KMS-11 (cell line): Measurements from ENCODE around the gene NAV3.

Source experiments
- H2AFZ ChIP-seq: fragments of 200-600 bp; sonication (generic); 2 replicates; pipeline ENCODE4 v1.6.1; 2016; ENCODE audit warnings: antibody characterized with exemption, mixed run types, low read depth
- H3K27ac ChIP-seq: fragments of 200-600 bp; sonication (generic); 2 replicates; pipeline ENCODE4 v1.6.1; 2016; ENCODE audit warnings: mild to moderate bottlenecking, mixed run types
- H3K27me3 ChIP-seq: fragments of 200-600 bp; sonication (generic); 2 replicates; pipeline ENCODE4 v1.6.1; 2017; ENCODE audit warnings: mild to moderate bottlenecking, low read depth, mixed run types, moderate library complexity; ENCODE audit not compliant: insufficient read depth
- H3K36me3 ChIP-seq: fragments of 200-600 bp; sonication (generic); 2 replicates; pipeline ENCODE4 v1.6.1; 2017; ENCODE audit warnings: mild to moderate bottlenecking, mixed run types; ENCODE audit not compliant: insufficient read depth
- H3K4me1 ChIP-seq: fragments of 200-600 bp; sonication (generic); 2 replicates; pipeline ENCODE4 v1.6.1; 2016; ENCODE audit warnings: mild to moderate bottlenecking, low read depth, mixed run types; ENCODE audit not compliant: poor library complexity, severe bottlenecking
- H3K4me2 ChIP-seq: fragments of 200-600 bp; sonication (generic); 2 replicates; pipeline ENCODE4 v1.7.0; 2016; ENCODE audit warnings: mild to moderate bottlenecking, mixed run types
- H3K4me3 ChIP-seq: fragments of 200-600 bp; sonication (generic); IDR thresholded peaks from 2 replicates; pipeline ENCODE4 v1.6.1; 2017; ENCODE audit warnings: low read depth, low read length, mixed read lengths; ENCODE audit not compliant: insufficient read depth
- H3K79me2 ChIP-seq: fragments of 200-600 bp; sonication (generic); 2 replicates; pipeline ENCODE4 v1.6.1; 2016; ENCODE audit warnings: low read depth, mixed run types; ENCODE audit not compliant: insufficient read depth
- H3K9ac ChIP-seq: fragments of 200-600 bp; sonication (generic); 2 replicates; pipeline ENCODE4 v1.6.1; 2016; ENCODE audit warnings: mild to moderate bottlenecking, mixed run types
- H4K20me1 ChIP-seq: fragments of 200-600 bp; sonication (generic); 2 replicates; pipeline ENCODE4 v1.6.1; 2016; ENCODE audit warnings: mild to moderate bottlenecking, mixed run types; ENCODE audit not compliant: insufficient read depth
- CTCF ChIP-seq: fragments of 200-600 bp; sonication (generic); conservative IDR thresholded peaks from 2 replicates; pipeline ENCODE4 v1.6.1; 2017; ENCODE audit warnings: low read depth, mild to moderate bottlenecking, antibody characterized with exemption, low read length, moderate library complexity, mixed read lengths

The NAV3 gene, protein sequence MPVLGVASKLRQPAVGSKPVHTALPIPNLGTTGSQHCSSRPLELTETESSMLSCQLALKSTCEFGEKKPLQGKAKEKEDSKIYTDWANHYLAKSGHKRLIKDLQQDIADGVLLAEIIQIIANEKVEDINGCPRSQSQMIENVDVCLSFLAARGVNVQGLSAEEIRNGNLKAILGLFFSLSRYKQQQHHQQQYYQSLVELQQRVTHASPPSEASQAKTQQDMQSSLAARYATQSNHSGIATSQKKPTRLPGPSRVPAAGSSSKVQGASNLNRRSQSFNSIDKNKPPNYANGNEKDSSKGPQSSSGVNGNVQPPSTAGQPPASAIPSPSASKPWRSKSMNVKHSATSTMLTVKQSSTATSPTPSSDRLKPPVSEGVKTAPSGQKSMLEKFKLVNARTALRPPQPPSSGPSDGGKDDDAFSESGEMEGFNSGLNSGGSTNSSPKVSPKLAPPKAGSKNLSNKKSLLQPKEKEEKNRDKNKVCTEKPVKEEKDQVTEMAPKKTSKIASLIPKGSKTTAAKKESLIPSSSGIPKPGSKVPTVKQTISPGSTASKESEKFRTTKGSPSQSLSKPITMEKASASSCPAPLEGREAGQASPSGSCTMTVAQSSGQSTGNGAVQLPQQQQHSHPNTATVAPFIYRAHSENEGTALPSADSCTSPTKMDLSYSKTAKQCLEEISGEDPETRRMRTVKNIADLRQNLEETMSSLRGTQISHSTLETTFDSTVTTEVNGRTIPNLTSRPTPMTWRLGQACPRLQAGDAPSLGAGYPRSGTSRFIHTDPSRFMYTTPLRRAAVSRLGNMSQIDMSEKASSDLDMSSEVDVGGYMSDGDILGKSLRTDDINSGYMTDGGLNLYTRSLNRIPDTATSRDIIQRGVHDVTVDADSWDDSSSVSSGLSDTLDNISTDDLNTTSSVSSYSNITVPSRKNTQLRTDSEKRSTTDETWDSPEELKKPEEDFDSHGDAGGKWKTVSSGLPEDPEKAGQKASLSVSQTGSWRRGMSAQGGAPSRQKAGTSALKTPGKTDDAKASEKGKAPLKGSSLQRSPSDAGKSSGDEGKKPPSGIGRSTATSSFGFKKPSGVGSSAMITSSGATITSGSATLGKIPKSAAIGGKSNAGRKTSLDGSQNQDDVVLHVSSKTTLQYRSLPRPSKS (N-terminal part only)

GRCh38 chr12:77830583-77831351 lies at the start of gene NAV3:
NAV3 (plus strand) TSS chr12:77830894; CDS start chr12:77831462, 568 bp downstream.
- H3K27me3 ChIP-seq: no peaks in the 10 kb centered on the region
- no peaks in the 10 kb centered on the region for H3K36me3 ChIP-seq
- no peak within 1 kb of the TSS for H2AFZ ChIP-seq
- H3K4me1 ChIP-seq: no peaks in the 10 kb centered on the region
- H3K79me2 ChIP-seq: no peaks in the 10 kb centered on the region
- H4K20me1 ChIP-seq: no peaks in the 10 kb centered on the region
- H3K27ac ChIP-seq: no peak within 1 kb of the TSS
- TF ChIP-seq CTCF: no peak
- no peak within 1 kb of the TSS for H3K9ac ChIP-seq
- H3K4me3 ChIP-seq: no peak within 1 kb of the TSS
- H3K4me2 ChIP-seq: no peak within 1 kb of the TSS

DNA sequence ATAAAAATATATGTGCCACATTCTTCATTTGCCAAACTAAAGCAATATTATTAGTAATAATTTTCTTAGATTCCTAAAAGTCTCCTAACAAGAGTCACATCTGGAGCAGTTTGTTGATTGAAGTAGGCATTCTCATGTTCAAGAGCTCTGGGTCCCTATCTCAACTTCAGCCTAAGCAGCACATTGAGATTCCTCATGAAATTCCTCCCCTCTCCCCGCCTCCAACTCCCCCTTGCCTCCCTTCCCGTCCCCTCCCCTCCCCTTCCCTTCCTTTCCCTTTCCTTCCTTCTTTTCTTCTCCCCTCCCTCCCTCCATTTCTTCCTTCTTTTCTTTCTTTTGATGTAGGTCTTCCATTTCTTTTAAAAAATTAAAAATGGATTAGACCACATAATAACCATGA lies 48.7 kb upstream of the NAV3 start:
- no peaks in the 10 kb centered on the region for H3K79me2 ChIP-seq
- no peaks in the 10 kb centered on the region for H4K20me1 ChIP-seq
- no peak overlapping the region for H3K27ac ChIP-seq
- no peak for TF ChIP-seq CTCF
- H3K4me3 ChIP-seq: no peak overlapping the region
- no peak overlapping the region for H2AFZ ChIP-seq
- H3K4me2 ChIP-seq: no peak overlapping the region
- H3K4me1 ChIP-seq: no peaks in the 10 kb centered on the region
- no peak overlapping the region for H3K9ac ChIP-seq
- no peaks in the 10 kb centered on the region for H3K27me3 ChIP-seq
- no peaks in the 10 kb centered on the region for H3K36me3 ChIP-seq

DNA sequence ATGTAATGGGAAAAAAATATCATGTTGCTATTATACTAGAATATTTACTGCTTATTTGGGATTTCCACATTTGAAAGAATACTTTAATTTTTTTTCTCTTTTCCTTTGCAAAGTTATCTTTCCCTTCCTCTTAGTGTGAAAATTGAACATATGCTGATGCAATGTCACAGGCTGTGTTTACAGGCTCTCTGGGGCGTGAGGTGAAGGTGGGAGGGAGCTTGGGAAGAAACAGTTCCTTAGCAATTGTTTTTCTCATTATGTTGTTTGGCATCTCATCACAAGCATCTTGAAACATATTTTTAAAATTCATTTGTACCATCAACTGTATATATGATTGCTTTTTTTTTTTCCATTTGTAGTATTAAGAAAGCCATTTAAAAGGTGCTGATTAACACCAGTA lies 47.9 kb upstream of the NAV3 start:
- no peaks in the 10 kb centered on the region for H3K4me1 ChIP-seq
- no peak overlapping the region for H3K4me2 ChIP-seq
- H3K36me3 ChIP-seq: no peaks in the 10 kb centered on the region
- H3K27me3 ChIP-seq: no peaks in the 10 kb centered on the region
- no peak overlapping the region for H3K4me3 ChIP-seq
- no peak overlapping the region for H2AFZ ChIP-seq
- no peaks in the 10 kb centered on the region for H3K79me2 ChIP-seq
- no peak for TF ChIP-seq CTCF
- H3K27ac ChIP-seq: no peak overlapping the region
- H4K20me1 ChIP-seq: no peaks in the 10 kb centered on the region
- no peak overlapping the region for H3K9ac ChIP-seq

DNA sequence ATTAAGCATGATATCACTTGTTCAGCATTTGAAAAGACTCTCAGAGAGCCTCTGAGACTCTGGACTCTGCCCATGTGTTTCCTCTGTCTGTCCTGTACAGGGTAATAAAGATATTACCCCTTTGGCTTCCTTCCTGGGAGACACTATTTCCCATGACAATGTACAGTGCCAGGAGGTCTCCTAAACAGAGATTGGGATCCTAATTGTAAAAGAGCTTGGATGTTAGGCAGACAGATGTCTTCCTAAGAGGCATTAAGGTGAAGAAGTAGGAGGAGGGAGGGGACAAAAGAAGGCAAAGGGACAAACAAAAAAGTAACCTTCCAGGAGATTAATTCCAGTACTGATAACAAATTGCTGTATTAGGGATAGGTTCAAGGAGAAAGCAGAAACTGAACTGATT lies 45.5 kb upstream of the NAV3 start:
- H3K4me2 ChIP-seq: no peak overlapping the region
- H2AFZ ChIP-seq: no peak overlapping the region
- no peak for TF ChIP-seq CTCF

More for the DNA sequence above, 45.5 kb upstream of the NAV3 start:
- Histone ChIP-seq H3K27me3 (no peaks in the 10 kb centered on the region), H4K20me1 (no peaks in the 10 kb centered on the region), H3K36me3 (no peaks in the 10 kb centered on the region), H3K27ac (no peak overlapping the region), H3K79me2 (no peaks in the 10 kb centered on the region), H3K4me1 (no peaks in the 10 kb centered on the region), H3K4me3 (no peak overlapping the region), H3K9ac (no peak overlapping the region)
